ENCODE data around the gene PCDH15.

The PCDH15 gene

GRCh38 chr10:54800741-54801421, at the start of gene PCDH15:
Gene PCDH15 (minus strand): TSS chr10:54801231. CDS start chr10:54664262, 136,969 bp downstream.
- no peak for DNase-seq (ENCODE audit: low read depth)

GRCh38 chr10:54843932-54844331, 42.9 kb upstream of the PCDH15 start:
- DNase-seq (ENCODE audit: low read depth) = no peak

- DNase-seq (ENCODE audit: low read depth) = no peak
Observed at GRCh38 chr10:54843085-54843646, 42.1 kb upstream of the PCDH15 start.

GRCh38 chr10:54837479-54837878, 36.4 kb upstream of the PCDH15 start:
- no peak for DNase-seq (ENCODE audit: low read depth)

- DNase-seq (ENCODE audit: low read depth) = no peak
Observed at GRCh38 chr10:54833029-54833428, 32.0 kb upstream of the PCDH15 start.

- no peak for DNase-seq (ENCODE audit: low read depth)
Observed at GRCh38 chr10:54826994-54827560, 26.0 kb upstream of the PCDH15 start.

- no peak for DNase-seq (ENCODE audit: low read depth)
Observed at GRCh38 chr10:54815583-54815982, 14.6 kb upstream of the PCDH15 start.

- no peak for DNase-seq (ENCODE audit: low read depth)
Observed at GRCh38 chr10:54808186-54808935, 7.3 kb upstream of the PCDH15 start.

GRCh38 chr10:54799506-54799905, 1.5 kb downstream of the PCDH15 start:
- no peak for DNase-seq (ENCODE audit: low read depth)

GRCh38 chr10:54797636-54798321, 3.3 kb downstream of the PCDH15 start:
- no peak for DNase-seq (ENCODE audit: low read depth)

- DNase-seq (ENCODE audit: low read depth) = no peak
Observed at GRCh38 chr10:54796881-54797280, 4.2 kb downstream of the PCDH15 start.

GRCh38 chr10:54776622-54777021, 24.4 kb downstream of the PCDH15 start:
- no peak for DNase-seq (ENCODE audit: low read depth)

- DNase-seq (ENCODE audit: low read depth) = no peak
Observed at GRCh38 chr10:54772468-54773122, 28.4 kb downstream of the PCDH15 start.

GRCh38 chr10:54769051-54769450, 32.0 kb downstream of the PCDH15 start:
- no peak for DNase-seq (ENCODE audit: low read depth)

- no peak for DNase-seq (ENCODE audit: low read depth)
Observed at GRCh38 chr10:54758791-54759190, 42.2 kb downstream of the PCDH15 start.

GRCh38 chr10:54749623-54750022, 51.4 kb downstream of the PCDH15 start:
- DNase-seq (ENCODE audit: low read depth) = no peak

- no peak for DNase-seq (ENCODE audit: low read depth)
Observed at GRCh38 chr10:54745436-54745835, 55.6 kb downstream of the PCDH15 start.

- no peak for DNase-seq (ENCODE audit: low read depth)
Observed at GRCh38 chr10:54742416-54742815, 58.6 kb downstream of the PCDH15 start.

GRCh38 chr10:54728511-54728910, 72.5 kb downstream of the PCDH15 start:
- no peak for DNase-seq (ENCODE audit: low read depth)

- no peak for DNase-seq (ENCODE audit: low read depth)
Observed at GRCh38 chr10:54722075-54722474, 79.0 kb downstream of the PCDH15 start.

GRCh38 chr10:54710918-54711317, 90.1 kb downstream of the PCDH15 start:
- no peak for DNase-seq (ENCODE audit: low read depth)

GRCh38 chr10:54708591-54708990, 92.4 kb downstream of the PCDH15 start:
- no peak for DNase-seq (ENCODE audit: low read depth)

Data from non-pigmented ciliary epithelial cell (primary cell).